Right lobe of liver (tissue), 4 donors: ENCODE measurements around the gene LRPAP1.

Experiments
- CTCF ChIP-seq, 4 donors: fragments of 200-600 bp in 3 of 4; fragments of 450-650 bp in 1 of 4; IDR thresholded peaks; one replicate each; pipeline versions ENCODE4 v1.5.1 to v1.8.0; 2016 to 2022; ENCODE audit warnings: antibody characterized with exemption in 4 of 4, mild to moderate bottlenecking in 2 of 4
- POLR2A ChIP-seq: fragments of 450-650 bp; IDR thresholded peaks from one replicate; pipeline ENCODE4 v1.6.1; 2017; ENCODE audit warnings: antibody characterized with exemption, mild to moderate bottlenecking
- donor health status: DM: no; HTN: no; CAD: no.
- donor health status: DM: no; HTN: no; CAD: no.
- donor health status: DM: no; HTN: yes; CAD: no.

- TF ChIP-seq CTCF (IDR thresholded peaks at IDR 0.05), result no peak
- TF ChIP-seq POLR2A, result no peak
Observed at GRCh38 chr4:3496021-3496420, 36.2 kb downstream of the LRPAP1 start.
